ENCODE results near the gene SEMA3C.

- TF ChIP-seq, protein P1, sequence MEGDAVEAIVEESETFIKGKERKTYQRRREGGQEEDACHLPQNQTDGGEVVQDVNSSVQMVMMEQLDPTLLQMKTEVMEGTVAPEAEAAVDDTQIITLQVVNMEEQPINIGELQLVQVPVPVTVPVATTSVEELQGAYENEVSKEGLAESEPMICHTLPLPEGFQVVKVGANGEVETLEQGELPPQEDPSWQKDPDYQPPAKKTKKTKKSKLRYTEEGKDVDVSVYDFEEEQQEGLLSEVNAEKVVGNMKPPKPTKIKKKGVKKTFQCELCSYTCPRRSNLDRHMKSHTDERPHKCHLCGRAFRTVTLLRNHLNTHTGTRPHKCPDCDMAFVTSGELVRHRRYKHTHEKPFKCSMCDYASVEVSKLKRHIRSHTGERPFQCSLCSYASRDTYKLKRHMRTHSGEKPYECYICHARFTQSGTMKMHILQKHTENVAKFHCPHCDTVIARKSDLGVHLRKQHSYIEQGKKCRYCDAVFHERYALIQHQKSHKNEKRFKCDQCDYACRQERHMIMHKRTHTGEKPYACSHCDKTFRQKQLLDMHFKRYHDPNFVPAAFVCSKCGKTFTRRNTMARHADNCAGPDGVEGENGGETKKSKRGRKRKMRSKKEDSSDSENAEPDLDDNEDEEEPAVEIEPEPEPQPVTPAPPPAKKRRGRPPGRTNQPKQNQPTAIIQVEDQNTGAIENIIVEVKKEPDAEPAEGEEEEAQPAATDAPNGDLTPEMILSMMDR (IDR thresholded peaks at IDR 0.05): no peak
- TF ChIP-seq POLR2A (IDR thresholded peaks at IDR 0.05): no peak
These were observed 91.6 kb downstream of the SEMA3C start for GRCh38 chr7:80827239-80827633.
